G401 (cell line): ENCODE data around the gene FOXF2. TPM values are rescaled to one million over a fixed set of nuclear protein-coding genes. Genes with fewer than 3 reads are reported as not detected.
A peak's percentile ranks its signal among the peaks of the same experiment; 100 is the strongest.

Experiments
- DNase-seq: peaks from one replicate; pipeline ENCODE4 v3.0.0-alpha.2; 2015; ENCODE audit warnings: low spot score
- in situ Hi-C: cut with HindIII; loops from 2 replicates; pipeline ENCODE4 v1.10.0; 2016; ENCODE audit warnings: low sequenced_read_pairs, mixed read lengths
- total RNA-seq: library from RNA; depleted of rRNA; stranded (reverse); fragments of >200 nt; shearing (Covaris generic); gene quantifications from 2 replicates; pipeline ENCODE4 v1.2.3, GENCODE V29; 2014

FOXF2 gene
- total RNA-seq, 1 experiment from 2014 or later = not detected

DNA sequence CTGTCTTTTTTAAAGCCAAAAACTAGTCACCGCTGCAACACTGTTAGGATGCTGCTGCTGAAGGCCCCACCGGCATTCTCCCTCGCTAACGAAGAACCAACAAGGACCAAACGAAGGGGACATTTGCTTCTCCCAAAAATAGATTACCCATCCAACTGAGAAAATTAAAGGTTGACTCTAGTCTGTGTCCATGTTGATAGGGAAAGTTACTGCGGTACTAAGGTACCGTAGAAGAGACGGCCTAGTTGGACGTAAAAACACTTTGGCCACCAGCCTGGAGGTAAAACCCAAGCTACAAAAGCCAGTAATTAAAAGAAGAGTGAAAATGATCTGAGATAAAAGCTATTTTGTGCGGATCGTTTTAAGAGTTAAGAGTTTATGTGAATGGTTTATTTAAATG, 11.8 kb upstream of the FOXF2 start:
- no peak for DNase-seq
- in situ Hi-C loops = no loop called here

DNA sequence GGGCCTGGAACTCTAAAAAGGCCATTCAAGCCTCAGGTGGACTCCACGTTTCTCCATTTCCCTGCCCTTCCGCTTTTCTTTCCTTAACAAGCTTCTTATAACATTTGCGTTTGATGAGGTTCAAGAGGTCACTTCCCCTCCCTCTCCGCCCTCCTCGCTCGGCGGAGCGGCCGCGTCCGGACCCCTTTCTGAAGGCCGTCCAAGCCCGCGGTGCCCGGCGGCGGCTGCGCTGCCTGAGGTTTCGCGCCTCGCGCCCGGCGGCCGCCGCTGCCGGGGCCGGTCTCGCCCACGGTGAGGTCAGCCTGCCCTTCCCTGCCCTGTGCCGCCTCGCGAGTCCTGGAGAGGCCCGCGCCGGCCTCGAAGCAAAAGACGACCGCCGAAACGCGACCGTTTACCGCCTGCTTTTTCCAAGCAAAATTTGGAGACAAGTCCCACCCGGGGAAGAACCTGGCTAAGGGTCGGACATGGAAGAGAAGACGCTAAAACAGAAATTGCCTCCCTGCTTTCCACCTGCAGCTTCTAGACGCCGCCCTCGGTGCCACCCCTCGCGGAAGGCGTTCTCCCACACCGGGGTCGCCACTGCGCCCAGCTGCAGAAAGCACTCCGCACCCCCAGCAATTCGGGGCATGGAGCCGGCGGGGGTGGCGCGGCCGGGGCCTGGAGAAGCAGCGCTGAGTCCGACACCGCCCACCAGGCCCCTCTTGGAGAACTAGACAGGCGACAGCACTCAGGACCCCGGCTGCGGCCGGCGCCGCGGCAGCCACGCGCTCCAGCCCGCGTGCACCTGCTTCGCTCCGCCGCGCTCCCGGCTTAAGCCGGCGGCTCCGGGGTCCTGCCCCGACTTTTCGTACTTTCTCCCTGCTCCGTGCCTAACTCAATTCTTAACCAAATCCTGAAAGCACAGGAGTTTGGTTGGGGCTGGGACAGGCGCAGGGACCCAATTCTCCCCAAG, 11.0 kb upstream of the FOXF2 start:
- in situ Hi-C loops = no loop called here
- DNase-seq = no peak

DNA sequence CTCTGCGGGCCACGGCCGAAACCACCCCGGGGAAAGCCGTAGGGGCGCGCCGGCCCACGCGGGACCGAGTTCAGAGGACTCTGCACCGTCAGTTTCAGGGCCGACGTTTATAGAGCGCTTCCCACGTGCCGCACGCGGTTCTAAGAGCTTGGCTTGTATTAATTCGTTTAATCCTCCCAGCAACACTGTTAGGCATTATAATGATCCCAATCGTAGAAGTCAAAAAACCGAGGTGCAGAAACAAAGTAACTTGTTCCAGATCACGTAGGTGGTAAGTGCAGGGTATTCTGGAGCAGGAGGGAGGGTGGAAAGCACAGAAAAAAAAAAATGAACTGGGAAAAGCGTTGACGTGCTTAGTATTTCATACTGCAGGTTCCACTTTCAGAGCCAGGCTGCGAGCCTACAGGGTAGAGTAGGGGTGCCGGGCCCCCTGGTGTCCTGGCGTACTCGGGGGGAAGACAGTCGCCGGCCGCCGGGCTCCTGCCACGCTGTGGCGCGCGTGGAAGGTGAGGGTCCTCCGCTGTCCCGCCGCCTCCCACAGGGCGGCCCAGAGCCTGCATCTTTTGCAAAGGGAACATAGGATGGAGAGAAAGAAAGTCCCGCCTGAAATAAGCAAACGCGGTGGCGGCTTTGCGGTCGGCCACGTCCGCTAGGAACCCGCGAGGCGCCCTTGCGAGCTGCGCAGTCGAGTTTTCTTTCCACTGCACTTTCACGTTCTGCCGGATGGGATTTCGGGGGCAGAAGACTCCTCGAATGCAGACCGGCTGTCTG, 10.2 kb upstream of the FOXF2 start:
- no peak for DNase-seq
- in situ Hi-C loops = no loop called here

DNA sequence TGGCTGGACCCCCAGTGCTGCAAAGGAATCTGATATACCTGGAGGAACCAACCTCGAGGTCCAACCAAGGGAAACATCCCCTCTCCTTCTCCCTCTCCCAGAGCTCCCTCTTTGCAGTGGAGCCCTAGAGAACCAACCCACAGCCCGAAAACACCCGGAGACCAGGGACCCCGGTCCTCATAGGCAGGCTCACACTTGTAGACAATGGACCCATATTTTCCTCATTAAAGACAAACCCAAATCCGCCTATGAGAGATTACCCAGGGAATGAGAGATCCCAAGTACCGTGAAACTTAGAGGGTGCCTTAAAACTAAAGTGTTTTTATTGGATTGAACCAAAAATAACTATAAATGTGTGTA, 9.6 kb upstream of the FOXF2 start:
- in situ Hi-C loops = no loop called here
- DNase-seq = no peak

DNA sequence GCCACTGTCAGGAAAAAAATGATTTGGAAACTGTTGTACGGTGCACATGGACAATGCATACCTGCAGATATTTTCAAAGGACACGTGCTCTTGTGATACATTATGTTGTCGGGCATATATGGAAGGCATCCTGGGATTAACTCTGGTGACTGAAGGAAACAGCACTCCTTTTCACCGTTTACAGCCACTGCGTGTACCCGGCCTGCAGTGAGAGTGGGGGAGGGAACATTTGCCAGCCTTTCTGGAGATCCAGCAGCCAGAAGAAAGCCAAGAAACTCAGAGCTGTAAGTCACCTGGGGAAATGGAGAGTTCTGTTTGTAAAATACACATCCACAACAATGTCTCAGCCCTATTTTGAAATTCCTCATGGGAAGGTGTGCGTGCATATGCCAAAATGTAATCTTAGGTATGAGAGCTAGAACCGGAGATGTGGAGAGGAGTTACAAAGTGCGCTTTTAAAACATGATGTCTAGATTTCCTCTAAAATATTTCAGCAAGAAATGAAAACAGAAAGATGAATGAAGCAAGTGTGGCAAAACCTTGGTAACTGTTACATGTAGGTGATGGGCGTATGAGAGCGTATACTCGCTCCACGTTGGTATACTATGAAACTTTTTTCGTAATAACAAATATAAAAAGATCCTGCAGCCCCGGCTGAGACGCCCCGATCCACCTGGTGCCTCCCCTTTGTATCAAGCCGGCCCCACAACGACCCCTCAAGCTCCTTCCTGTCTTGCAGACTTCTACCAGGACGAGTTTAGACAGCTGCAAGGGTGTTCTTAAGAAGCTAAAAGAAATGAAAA, 8.6 kb upstream of the FOXF2 start:
- in situ Hi-C loops = no loop called here

DNA sequence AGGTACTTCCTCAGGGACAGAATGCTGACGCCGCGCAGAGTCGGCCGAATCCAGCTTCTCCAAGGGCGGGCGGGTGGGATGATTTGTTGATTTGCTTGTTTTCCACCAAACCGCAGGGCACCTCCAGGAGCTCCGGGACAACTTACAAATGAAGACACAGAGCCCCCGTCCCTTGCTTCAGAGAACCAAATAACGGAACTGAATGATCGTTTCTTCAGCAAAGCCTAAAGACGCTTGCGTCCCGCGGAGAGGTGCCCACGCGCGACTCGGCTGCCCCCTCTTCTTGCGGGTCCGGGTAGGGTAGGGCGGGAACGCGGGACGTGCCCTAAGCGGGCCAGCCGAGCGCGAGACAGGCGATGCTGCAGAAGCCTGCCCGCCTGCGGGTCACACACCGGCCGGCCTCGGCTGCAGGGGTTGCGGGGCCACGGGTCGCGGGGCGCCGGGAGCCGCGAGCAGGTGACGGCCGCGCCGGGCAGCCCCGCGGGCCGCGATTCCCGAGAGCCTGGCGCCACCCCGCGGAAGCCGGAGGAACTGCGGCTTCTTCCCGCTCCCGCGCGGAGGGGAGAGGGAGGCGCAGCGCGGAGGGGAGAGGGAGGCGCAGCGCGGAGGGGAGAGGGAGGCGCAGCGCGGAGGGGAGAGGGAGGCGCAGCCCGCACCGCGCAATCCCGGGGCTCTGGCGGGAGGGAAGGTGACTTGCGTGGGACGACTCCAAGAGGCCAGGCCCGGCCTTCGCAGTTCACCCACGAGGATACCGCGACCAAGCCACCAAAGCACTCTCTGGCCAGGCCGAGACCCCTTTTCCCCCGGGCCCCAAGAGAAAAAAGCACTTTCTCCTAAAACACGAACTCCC, 7.7 kb upstream of the FOXF2 start:
- in situ Hi-C loops = no loop called here
- DNase-seq = peak; percentile 24

More for the DNA sequence above, 8.6 kb upstream of the FOXF2 start:
- peak; percentile 12 for DNase-seq

DNA sequence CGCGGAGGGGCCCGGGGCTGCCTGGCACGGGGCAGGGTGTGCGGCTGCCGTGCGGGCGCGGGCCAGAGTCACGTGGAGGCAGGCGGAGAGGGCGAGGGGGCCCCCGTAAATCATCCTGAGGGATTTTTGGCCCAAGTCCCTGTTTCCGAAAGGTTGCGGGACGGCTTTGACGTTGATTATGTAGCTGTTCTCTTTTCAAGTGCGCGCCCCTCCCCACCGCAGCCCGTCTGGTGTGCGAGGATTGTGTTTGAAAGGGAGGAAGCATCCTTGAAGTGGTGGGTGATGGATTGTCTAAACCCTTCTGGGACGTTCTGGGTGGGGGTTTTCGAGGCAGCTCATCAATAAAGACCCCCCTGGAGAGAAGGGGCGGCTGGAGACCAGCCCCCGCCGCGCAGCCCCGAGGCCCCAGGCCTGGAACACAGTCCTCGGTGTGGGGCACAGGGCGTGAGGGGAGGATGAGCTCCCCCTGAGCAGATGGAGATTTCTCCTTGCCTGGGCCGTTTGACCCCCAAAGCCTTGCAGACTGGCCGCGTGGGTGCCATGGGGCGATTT, 7.0 kb upstream of the FOXF2 start:
- no peak for DNase-seq
- in situ Hi-C loops = no loop called here

DNA sequence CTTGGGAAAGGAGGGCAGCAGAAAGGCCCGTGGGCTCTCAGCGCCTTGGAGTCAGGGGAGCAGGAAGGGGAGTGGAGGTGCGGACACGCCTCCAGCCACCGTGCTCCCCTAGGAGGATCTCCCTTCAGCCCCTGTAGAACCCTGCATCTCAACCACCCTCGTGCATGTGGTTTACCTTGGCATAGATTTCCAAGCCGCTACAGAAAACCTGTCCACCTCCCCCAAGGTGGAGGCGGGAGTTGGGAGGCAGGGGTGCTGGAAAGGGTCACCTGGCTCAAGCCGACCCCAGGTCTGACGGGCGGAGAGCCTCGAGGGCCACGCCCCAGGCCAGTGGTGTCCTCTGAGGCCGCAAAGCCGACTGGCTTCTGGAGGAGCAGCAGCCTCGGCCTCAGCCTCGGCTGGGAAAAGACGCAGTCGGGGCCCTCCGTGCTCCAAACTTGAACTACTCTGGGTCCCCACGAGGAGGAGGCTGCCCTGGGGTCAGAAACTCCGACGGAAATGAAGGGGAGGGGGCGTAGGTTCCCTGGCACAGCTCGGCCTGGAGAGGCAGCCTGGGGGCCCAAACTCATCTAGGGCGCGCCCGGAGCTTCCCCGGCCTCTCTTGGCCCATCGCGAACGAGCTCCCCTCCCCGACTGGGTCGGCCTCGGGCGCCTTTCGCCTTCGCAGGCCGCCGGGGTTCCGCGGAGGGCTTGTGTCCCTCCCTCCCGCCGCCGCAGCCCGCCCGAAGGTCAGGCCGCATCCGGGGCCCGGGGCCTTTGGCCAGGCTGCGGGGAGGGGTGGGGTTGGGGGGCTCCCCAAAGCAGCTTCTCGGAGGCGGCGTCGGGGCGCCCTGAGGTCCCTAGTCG, 6.3 kb upstream of the FOXF2 start:
- DNase-seq = no peak
- in situ Hi-C loops = no loop called here

DNA sequence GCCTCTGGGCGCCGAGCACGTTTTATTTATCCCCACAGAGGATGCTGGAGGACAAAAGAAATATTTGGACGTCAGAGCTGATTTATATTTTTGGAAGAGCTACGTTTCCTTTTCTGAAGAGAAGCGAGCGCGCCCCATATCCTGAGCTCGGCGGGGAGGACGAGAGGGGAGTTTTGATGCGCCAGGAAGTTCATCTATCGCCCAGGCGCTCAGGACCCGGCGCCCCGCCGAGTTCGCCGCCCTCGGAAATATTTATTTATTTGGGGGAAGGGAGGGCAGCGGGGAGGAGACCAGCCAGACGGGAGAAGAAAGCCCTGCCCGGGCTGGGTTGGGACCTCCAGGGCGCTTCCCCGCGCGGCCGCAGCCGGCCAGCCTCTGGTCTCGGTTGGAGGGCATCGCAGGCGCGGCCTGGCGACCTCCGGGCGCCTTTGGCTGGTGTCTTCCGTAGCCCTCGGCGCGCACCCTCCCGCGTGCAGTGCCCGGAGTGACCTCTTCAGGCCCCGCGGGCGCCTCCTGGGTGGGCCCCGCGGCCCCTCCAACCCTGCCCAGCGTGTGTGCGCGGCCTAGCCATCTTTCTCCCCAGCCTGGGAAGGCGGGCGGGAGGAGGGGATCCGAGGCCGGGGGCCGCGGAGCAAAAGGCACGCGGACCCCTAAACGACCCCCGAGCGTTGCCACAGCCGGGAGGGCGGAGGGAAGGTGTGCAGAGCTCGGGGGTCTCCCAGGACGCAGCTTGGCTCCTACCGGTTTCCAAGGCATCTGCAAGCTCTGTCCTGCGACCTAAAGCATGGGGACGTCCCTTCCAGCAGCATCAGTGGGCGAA, 5.4 kb upstream of the FOXF2 start:
- DNase-seq = no peak

DNA sequence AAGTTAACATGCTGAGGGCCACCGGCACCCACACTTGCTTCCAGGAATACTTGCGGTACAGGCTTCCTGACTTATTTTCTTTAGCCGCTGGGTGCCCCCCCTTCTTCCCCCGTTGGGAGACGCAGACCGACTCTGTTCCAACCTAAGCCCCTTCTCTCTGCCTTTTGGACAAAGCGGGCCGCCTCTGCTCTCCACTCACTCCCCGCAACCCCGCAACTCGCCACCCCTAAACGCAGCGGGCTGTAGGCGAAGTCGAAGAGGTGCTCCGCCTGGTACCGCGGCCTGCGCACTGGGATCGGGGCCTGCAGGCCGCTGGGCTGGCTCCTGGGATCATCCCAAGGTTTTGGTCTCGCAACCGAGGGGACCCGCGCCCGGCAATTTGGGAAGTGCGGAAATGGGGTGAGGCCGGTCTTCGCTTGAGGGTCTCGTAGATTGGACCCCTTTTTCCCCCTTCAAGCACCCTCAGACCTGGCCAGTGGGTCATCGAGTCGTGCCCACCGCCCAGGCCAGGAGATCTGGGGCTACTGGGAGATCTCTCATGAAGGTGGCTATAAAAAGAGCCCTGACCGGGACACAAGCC, 4.7 kb upstream of the FOXF2 start:
- no peak for DNase-seq
- in situ Hi-C loops = no loop called here

More for the DNA sequence above, 5.4 kb upstream of the FOXF2 start:
- in situ Hi-C loops = no loop called here

DNA sequence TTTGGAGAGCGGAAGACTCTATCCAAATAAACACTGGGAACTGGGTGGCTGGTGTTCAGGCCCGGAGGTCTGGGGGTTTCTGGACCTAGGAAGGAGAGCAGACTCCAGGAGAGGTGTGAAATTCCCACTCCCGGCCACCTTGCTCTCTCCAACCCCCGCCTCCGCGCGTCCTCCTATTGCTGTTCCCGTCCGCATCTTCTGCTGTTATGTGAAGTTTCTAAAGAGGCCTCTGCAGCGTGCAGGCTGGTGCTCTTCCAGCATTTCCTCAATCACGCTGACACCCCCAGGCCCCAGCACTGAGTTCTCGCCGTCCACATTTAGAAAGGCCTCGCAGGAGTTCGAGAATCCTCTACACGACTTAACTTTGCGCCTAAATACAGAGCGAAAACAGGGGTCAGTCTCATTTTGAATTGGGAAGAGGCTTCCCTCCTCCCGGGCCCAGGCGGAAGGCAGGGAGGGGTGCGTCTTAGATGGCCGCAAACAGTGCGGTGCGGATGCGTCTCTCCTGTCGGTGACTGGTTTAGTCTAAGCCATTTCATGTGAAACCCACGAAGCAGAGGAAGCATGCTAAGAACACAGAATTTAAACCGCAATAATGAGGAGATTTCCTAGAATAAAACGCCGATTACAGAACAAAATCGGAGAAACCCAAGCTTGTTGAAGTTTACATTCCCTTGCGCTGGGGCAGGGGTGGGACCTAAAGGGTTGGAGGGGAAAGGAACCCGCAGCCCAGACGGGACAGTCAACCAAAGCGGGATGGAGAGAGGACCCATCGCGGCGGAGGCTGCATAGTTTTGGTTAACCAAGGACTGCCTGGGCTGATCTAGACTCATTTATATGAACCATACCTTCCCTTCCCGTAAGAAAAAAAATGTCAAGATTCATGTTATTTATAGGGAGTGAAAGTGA, 4.0 kb upstream of the FOXF2 start:
- DNase-seq = no peak
- in situ Hi-C loops = no loop called here

DNA sequence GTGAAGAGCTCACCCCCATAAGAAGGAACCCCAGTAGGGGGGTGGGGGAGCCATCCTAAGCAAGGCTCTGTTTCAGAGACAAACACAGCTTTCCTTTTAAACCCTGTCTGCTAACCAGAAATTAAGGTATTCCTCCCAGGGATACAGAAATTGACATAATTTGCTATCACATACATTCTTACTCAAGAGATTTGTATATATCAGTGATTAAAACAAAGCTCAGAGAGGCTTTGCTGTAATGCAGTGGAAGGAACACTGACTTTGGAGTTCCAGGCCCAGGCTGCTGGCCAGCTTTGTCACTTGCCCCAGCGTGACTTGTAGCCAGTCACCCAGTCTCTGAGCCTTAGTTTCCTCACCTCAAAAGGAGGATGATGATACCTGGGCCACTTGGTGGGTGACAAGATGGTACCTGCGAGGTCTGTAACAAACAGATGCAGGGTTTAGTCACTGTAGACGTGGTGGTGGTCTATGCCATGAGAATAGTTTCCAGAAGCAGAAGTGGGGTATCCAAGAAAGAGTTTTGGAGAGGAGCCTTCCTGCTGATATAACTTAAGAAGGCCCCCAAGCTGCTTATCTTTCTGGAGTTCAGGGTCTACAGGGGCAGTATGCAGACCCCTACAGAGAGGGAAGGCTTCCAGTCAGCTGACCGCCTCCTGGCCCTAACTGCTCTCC, 3.2 kb upstream of the FOXF2 start:
- DNase-seq = no peak
- in situ Hi-C loops = no loop called here

DNA sequence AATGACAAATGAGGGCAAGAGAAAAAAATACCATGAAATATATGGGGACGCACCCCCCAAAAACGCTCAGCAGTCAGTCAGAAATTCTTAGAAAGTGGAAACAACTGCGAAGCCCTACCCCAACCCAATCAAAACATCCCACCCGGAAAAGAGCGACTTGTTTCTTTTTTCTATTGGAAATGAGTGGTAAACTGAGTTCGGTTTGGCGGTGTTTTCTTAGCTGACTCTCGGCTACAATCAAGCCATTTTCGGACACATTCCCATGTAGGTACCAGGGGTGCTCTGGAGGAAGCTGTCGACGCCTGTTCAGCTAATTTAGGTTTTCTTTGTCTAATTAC, 1.9 kb upstream of the FOXF2 start:
- in situ Hi-C loops = no loop called here

DNA sequence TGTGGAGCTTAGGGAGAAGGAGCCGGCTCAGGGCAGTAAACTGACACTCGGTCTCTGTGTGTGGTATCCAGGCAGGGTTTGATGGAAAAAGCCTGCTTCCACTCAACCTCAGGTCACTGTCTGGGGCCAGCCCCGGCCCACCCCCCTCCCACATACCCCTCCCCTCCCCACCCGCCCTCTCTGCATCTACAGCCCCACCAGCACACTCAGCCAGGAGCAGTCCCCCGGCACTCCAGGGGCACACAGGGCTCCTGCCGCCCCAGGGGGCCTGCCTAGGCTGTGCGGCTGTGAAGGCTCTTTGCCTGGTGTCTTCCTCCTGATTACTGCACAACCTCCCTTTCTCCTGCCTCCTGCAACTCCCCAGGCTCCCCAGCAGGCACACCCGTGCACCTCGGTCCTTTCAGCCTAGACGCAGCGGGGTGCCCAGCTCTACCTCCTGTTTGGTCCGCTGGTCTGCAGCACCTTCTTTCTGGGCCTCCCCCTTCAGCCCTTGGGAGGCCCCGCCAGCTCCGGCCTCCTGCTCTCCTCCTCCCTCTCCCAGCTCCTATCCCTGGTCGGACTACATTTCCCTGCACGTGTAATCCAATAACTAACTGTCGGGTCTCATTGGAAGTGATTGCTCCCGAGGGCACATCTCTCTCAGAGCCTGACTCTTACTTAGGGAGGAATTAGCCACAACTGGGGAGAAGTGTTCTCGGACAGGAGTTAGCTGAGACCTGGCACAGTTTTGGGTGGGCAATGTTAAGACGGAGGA, 1.3 kb upstream of the FOXF2 start:
- DNase-seq = no peak
- in situ Hi-C loops = no loop called here

More for the DNA sequence above, 1.9 kb upstream of the FOXF2 start:
- DNase-seq = no peak
